ENCODE measurements around the gene DBT.

Gene DBT

GRCh38 chr1:100287162-100287561 is 37.5 kb upstream of the DBT start:
- TF ChIP-seq, protein P1, sequence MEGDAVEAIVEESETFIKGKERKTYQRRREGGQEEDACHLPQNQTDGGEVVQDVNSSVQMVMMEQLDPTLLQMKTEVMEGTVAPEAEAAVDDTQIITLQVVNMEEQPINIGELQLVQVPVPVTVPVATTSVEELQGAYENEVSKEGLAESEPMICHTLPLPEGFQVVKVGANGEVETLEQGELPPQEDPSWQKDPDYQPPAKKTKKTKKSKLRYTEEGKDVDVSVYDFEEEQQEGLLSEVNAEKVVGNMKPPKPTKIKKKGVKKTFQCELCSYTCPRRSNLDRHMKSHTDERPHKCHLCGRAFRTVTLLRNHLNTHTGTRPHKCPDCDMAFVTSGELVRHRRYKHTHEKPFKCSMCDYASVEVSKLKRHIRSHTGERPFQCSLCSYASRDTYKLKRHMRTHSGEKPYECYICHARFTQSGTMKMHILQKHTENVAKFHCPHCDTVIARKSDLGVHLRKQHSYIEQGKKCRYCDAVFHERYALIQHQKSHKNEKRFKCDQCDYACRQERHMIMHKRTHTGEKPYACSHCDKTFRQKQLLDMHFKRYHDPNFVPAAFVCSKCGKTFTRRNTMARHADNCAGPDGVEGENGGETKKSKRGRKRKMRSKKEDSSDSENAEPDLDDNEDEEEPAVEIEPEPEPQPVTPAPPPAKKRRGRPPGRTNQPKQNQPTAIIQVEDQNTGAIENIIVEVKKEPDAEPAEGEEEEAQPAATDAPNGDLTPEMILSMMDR (IDR thresholded peaks at IDR 0.05; ENCODE audit: low read depth, low read length, missing control alignments), result no peak
- peaks cover 45% of the 10 kb centered on the region for H3K36me3 ChIP-seq (replicated peaks)
- DNase-seq, result no peak
- no peak overlapping the region for H3K4me3 ChIP-seq (ENCODE audit: low read depth, low read length)
- in situ Hi-C loops (cut with HindIII; ENCODE audit: low pct_ligation_motif_present, low sequenced_read_pairs), result no loop called here
- no peak overlapping the region for H3K27ac ChIP-seq
- H3K27me3 ChIP-seq (replicated peaks), result no peaks in the 10 kb centered on the region

DNA sequence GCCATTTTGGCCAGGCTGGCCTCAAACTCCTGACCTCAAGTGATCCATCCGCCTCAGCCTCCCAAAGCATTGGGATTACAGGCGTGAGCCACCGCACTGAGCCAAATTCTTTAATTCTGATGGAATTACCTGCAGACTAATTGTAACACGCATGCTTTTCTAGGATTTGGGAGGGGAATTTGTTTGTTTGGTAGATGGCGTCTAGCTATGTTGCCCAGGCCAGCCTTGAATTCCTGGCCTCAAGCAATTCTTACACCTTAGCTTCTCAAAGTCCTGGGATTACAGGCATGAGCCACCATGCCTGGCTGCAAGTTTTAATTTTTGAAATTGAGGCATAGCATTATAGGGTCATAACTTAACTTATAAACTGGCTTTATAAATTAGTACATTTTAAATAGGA is 35.0 kb upstream of the DBT start:
- TF ChIP-seq, protein P1 (IDR thresholded peaks at IDR 0.05; ENCODE audit: low read depth, low read length, missing control alignments), result no peak
- in situ Hi-C loops (cut with HindIII; ENCODE audit: low pct_ligation_motif_present, low sequenced_read_pairs), result no loop called here
- Histone ChIP-seq H3K4me3 (ENCODE audit: low read depth, low read length) (no peak overlapping the region), H3K36me3 (replicated peaks) (peaks cover 43% of the 10 kb centered on the region), H3K27me3 (replicated peaks) (no peaks in the 10 kb centered on the region), H3K27ac (no peak overlapping the region)
- no peak for DNase-seq

GRCh38 chr1:100279954-100280682 is 30.5 kb upstream of the DBT start:
- in situ Hi-C loops (cut with HindIII; ENCODE audit: low pct_ligation_motif_present, low sequenced_read_pairs), result no loop called here
- H3K36me3 ChIP-seq (replicated peaks), result peaks cover 51% of the 10 kb centered on the region
- no peak for DNase-seq
- no peak overlapping the region for H3K27ac ChIP-seq
- H3K27me3 ChIP-seq (replicated peaks), result no peaks in the 10 kb centered on the region
- TF ChIP-seq, protein P1 (IDR thresholded peaks at IDR 0.05; ENCODE audit: low read depth, low read length, missing control alignments), result no peak
- H3K4me3 ChIP-seq (ENCODE audit: low read depth, low read length), result no peak overlapping the region

DNA sequence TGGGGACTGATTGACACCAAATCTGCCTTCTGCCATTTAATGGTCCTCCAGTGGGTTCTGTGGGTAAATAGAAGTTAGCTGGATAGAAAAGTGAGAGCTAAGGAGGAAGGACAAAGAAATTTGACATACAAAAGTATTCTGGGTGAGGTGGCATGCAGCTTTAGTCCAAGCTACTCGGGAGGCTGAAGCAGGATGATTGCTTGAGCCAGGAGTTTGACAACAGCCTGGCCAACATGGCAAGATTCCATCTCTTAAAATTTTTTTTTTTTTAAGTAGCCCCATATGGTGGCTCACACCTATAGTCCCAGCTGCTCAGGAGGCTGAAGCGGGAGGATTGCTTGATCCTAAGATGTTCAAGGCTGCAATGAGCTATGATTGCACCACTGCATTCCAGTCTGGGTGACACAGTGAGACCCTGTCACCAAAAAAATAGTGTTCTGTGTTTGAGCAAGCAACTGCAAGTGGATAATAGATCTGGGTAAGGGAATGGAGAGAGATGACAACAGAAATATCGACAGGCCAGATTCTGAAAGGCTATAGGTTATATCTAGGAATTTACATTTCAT is 29.8 kb upstream of the DBT start:
- Histone ChIP-seq H3K27ac (no peak overlapping the region), H3K27me3 (replicated peaks) (no peaks in the 10 kb centered on the region), H3K36me3 (replicated peaks) (peaks cover 46% of the 10 kb centered on the region), H3K4me3 (ENCODE audit: low read depth, low read length) (no peak overlapping the region)
- DNase-seq, result no peak
- TF ChIP-seq, protein P1 (IDR thresholded peaks at IDR 0.05; ENCODE audit: low read depth, low read length, missing control alignments), result no peak
- in situ Hi-C loops (cut with HindIII; ENCODE audit: low pct_ligation_motif_present, low sequenced_read_pairs), result no loop called here

- Histone ChIP-seq H3K27ac (no peak overlapping the region), H3K36me3 (replicated peaks) (peaks cover 59% of the 10 kb centered on the region), H3K4me3 (ENCODE audit: low read depth, low read length) (no peak overlapping the region), H3K27me3 (replicated peaks) (no peaks in the 10 kb centered on the region)
- in situ Hi-C loops (cut with HindIII; ENCODE audit: low pct_ligation_motif_present, low sequenced_read_pairs), result no loop called here
- TF ChIP-seq, protein P1 (IDR thresholded peaks at IDR 0.05; ENCODE audit: low read depth, low read length, missing control alignments), result no peak
- DNase-seq, result no peak
Measured at GRCh38 chr1:100277866-100278265, 28.2 kb upstream of the DBT start.

All from brain microvascular endothelial cell (primary cell).